Colonic mucosa (tissue), 4 donors: ENCODE results near the gene TMEM163. TPM values are rescaled to one million over a fixed set of nuclear protein-coding genes. Genes with fewer than 3 reads are reported as not detected.

Experiments used
- DNase-seq: peaks from one replicate; pipeline ENCODE4 v3.0.0-alpha.2; 2020
- H3K27ac ChIP-seq: fragments of 200-600 bp; one replicate; pipeline ENCODE4 v1.8.0; 2021
- H3K27me3 ChIP-seq: fragments of 200-600 bp; one replicate; pipeline ENCODE4 v1.8.0; 2021
- H3K36me3 ChIP-seq: fragments of 200-600 bp; one replicate; pipeline ENCODE4 v1.8.0; 2021
- H3K4me1 ChIP-seq: fragments of 200-600 bp; one replicate; pipeline ENCODE4 v1.8.0; 2021; ENCODE audit warnings: mild to moderate bottlenecking
- H3K4me3 ChIP-seq: fragments of 200-600 bp; one replicate; pipeline ENCODE4 v1.8.0; 2021
- H3K9ac ChIP-seq, 2 donors: one replicate each; pipeline ENCODE4 v1.7.0; 2013; ENCODE audit warnings: control low read depth in 2 of 2, low read depth in 2 of 2, low read length in 2 of 2
- H3K9me3 ChIP-seq: fragments of 200-600 bp; one replicate; pipeline ENCODE4 v1.8.0; 2021
- CTCF ChIP-seq: fragments of 200-600 bp; IDR thresholded peaks from one replicate; pipeline ENCODE4 v1.8.0; 2022; ENCODE audit warnings: antibody characterized with exemption, mild to moderate bottlenecking
- intact Hi-C: fragments of 100-400 bp; cut with DNase I; formaldehyde crosslinking; loops from one replicate; pipeline ENCODE4 v1.14.1; 2022
- total RNA-seq, 2 donors: library from RNA; stranded (reverse); fragmentation: NEBNext Ultra II Directional in 1 of 2; extraction: Animal tissue kit (Norgen Biotek cat#: 25700) in 1 of 2; gene quantifications; one replicate each; pipeline ENCODE4 v1.2.1, GENCODE V29; 2021
- donor health status: healthy.
- donor health status: DM: no; HTN: no; CAD: no.
- donor health status: DM: no; HTN: no; CAD: no.

TMEM163 gene
- total RNA-seq, 2 donors from 2014 or later, result 0.29 TPM; not detected in 1

DNA sequence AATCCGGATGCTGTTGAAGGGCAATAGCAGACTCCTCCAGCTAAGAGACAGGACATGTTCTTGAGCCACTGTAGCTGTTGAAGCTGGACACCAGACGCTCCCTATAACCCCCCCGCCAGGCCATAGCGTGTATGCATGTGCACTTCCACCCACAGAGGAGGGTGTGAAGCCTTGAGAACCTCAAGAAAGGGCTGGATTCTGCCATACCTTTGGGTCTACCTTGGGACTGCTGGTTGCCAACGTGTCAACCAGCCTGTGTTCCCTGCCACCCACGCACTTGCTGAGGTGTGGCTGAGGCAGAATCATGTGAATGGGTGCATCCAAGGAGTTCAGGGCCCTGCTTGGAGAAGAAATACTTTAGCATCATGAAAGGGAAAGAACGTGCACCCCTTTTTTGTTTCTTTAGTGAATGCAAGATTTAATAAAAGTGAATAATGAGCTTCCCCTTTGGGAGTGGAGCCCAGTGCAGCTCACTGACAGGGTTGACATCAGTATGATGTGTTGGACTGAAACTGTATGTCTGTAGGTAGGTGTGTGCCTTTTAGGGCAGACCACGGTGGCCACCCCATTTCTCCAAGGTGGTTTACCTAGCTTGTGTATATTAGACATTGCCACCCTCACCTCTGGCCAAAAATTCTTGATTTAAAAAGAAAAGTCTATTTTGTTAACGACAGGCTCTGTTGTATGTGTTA lies 266.6 kb downstream of the TMEM163 start:
- DNase-seq, result no peak
- H3K4me3 ChIP-seq, result no peak overlapping the region
- H3K4me1 ChIP-seq, result no peaks in the 10 kb centered on the region
- no peak for TF ChIP-seq CTCF
- no peaks in the 10 kb centered on the region for H3K9me3 ChIP-seq
- H3K27ac ChIP-seq, result no peak overlapping the region
- H3K36me3 ChIP-seq, result no peaks in the 10 kb centered on the region
- H3K9ac ChIP-seq, result no peak overlapping the region
- intact Hi-C loops, result loop anchor here (10.0 kb wide), 1 partner anchor 463 kb away; the partner anchor contains the start of gene CCNT2
- no peaks in the 10 kb centered on the region for H3K27me3 ChIP-seq

GRCh38 chr2:134451347-134451630 lies 267.5 kb downstream of the TMEM163 start:
- intact Hi-C loops, result loop anchor here (10.0 kb wide), 1 partner anchor 464 kb away; the partner anchor contains the start of gene CCNT2
- no peak for DNase-seq

GRCh38 chr2:134449751-134450513 lies 268.9 kb downstream of the TMEM163 start:
- H3K27ac ChIP-seq, result no peak overlapping the region
- H3K4me3 ChIP-seq, result no peak overlapping the region
- intact Hi-C loops, result loop anchor here (10.0 kb wide), 1 partner anchor 465 kb away; the partner anchor contains the start of gene CCNT2
- DNase-seq, result no peak
- H3K36me3 ChIP-seq, result no peaks in the 10 kb centered on the region
- no peaks in the 10 kb centered on the region for H3K27me3 ChIP-seq
- TF ChIP-seq CTCF, result no peak
- H3K9ac ChIP-seq, result no peak overlapping the region
- H3K9me3 ChIP-seq, result no peaks in the 10 kb centered on the region
- H3K4me1 ChIP-seq, result no peaks in the 10 kb centered on the region

More at GRCh38 chr2:134451347-134451630, 267.5 kb downstream of the TMEM163 start:
- no peak for TF ChIP-seq CTCF
- Histone ChIP-seq H3K4me3 (no peak overlapping the region), H3K27me3 (no peaks in the 10 kb centered on the region), H3K9me3 (no peaks in the 10 kb centered on the region), H3K36me3 (no peaks in the 10 kb centered on the region), H3K27ac (no peak overlapping the region), H3K4me1 (no peaks in the 10 kb centered on the region), H3K9ac (no peak overlapping the region)

DNA sequence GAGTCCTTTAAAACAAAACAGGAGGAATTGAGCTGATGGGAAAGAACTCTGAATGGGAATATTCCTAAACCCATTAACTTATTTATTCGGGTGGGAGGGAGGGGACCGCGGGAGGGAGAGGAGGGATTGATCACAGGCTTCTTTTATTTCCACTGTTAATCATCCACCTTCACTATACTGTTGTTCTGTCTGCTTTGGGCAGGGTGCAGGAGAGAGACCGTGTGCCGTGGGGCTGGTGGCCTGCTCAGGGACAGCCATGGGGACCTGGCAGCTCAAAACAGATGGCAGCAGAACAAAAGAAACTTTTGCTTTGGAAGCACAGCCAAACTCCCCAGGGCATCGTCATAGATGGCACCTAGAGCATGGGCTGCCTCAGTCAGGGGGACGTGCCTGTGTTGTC lies 269.6 kb downstream of the TMEM163 start:
- Histone ChIP-seq H3K4me1 (no peaks in the 10 kb centered on the region), H3K36me3 (no peaks in the 10 kb centered on the region), H3K9ac (no peak overlapping the region), H3K27me3 (no peaks in the 10 kb centered on the region), H3K9me3 (no peaks in the 10 kb centered on the region), H3K27ac (no peak overlapping the region), H3K4me3 (no peak overlapping the region)
- no peak for TF ChIP-seq CTCF
- DNase-seq, result no peak
- intact Hi-C loops, result no loop called here

GRCh38 chr2:134448650-134449049 lies 270.1 kb downstream of the TMEM163 start:
- no peak for DNase-seq
- intact Hi-C loops, result no loop called here
- TF ChIP-seq CTCF, result no peak
- H3K4me1 ChIP-seq, result no peaks in the 10 kb centered on the region
- H3K9me3 ChIP-seq, result no peaks in the 10 kb centered on the region
- H3K27me3 ChIP-seq, result no peaks in the 10 kb centered on the region
- no peak overlapping the region for H3K27ac ChIP-seq
- no peaks in the 10 kb centered on the region for H3K36me3 ChIP-seq
- no peak overlapping the region for H3K9ac ChIP-seq
- no peak overlapping the region for H3K4me3 ChIP-seq
